ENCODE results near the gene BLOC1S4. TPM values are rescaled to one million over a fixed set of nuclear protein-coding genes. Genes with fewer than 3 reads are reported as not detected.

The BLOC1S4 gene
- total and polyA plus RNA-seq, 12 donors = 6.5 to 31.7 (median 17.5) TPM

GRCh38 chr4:6693231-6694176, 22.5 kb upstream of the BLOC1S4 start, which contains the start of gene S100P:
Gene S100P (plus strand): TSS chr4:6693878. CDS start chr4:6693933, 55 bp downstream.
- H3K4me3 ChIP-seq = no peak within 1 kb of the TSS
- DNase-seq = peak in 2 of 7 donors; percentile 5 to 13
- H3K27me3 ChIP-seq = no peaks in the 10 kb centered on the region
- no peaks in the 10 kb centered on the region for H3K9me3 ChIP-seq (replicated peaks in 1 of 3)
- 82 to 92% (median 85%) methylated on average over 18 to 29 of the region's 29 CpGs for WGBS, 4 donors
- H3K4me1 ChIP-seq (replicated peaks in 1 of 2) = peaks cover 5 to 22% of the 10 kb centered on the region in 2 donors
- H3K27ac ChIP-seq = peak within 1 kb of the TSS in 1 of 5 donors; percentile 4
- intact Hi-C loops (cut with DNase I) = no loop called here
- no peaks in the 10 kb centered on the region for H3K36me3 ChIP-seq (replicated peaks in 1 of 2)
- TF ChIP-seq CTCF (IDR thresholded peaks at IDR 0.05) = no peak
- no peak for TF ChIP-seq POLR2A (IDR thresholded peaks at IDR 0.05)

GRCh38 chr4:6694177-6694901, 21.6 kb upstream of the BLOC1S4 start:
- no peaks in the 10 kb centered on the region for H3K9me3 ChIP-seq (replicated peaks in 1 of 3)
- DNase-seq = peak in 1 of 7 donors; percentile 24
- peaks cover 0 to 16% of the 10 kb centered on the region in 2 donors for H3K4me1 ChIP-seq (replicated peaks in 1 of 2)
- WGBS, 4 donors = 58 to 78% (median 67%) methylated on average over 16 of the region's 16 CpGs
- H3K4me3 ChIP-seq = no peak overlapping the region
- intact Hi-C loops (cut with DNase I) = no loop called here
- TF ChIP-seq CTCF (IDR thresholded peaks at IDR 0.05) (no peak), POLR2A (IDR thresholded peaks at IDR 0.05) (no peak)
- H3K36me3 ChIP-seq (replicated peaks in 1 of 2) = no peaks in the 10 kb centered on the region
- peak overlapping the region in 1 of 5 donors; percentile 4 for H3K27ac ChIP-seq
- no peaks in the 10 kb centered on the region for H3K27me3 ChIP-seq

- no peak overlapping the region for H3K4me3 ChIP-seq
- peaks cover 0 to 14% of the 10 kb centered on the region in 2 donors for H3K4me1 ChIP-seq (replicated peaks in 1 of 2)
- WGBS, 4 donors = 75 to 79% (median 78%) methylated on average over 14 to 18 of the region's 18 CpGs
- intact Hi-C loops (cut with DNase I) = no loop called here
- DNase-seq = no peak
- H3K36me3 ChIP-seq (replicated peaks in 1 of 2) = peaks cover 0 to 8% of the 10 kb centered on the region in 2 donors
- H3K27ac ChIP-seq = peak overlapping the region in 2 of 5 donors; percentile 52 to 77
- H3K27me3 ChIP-seq = no peaks in the 10 kb centered on the region
- TF ChIP-seq POLR2A (IDR thresholded peaks at IDR 0.05) (no peak), CTCF (IDR thresholded peaks at IDR 0.05) (no peak)
- no peaks in the 10 kb centered on the region for H3K9me3 ChIP-seq (replicated peaks in 1 of 3)
These were observed 20.0 kb upstream of the BLOC1S4 start for GRCh38 chr4:6695660-6696610.
